Measurements from ENCODE around the gene FBXO17. TPM values are rescaled to one million over a fixed set of nuclear protein-coding genes. Genes with fewer than 3 reads are reported as not detected.

FBXO17 gene
- total and polyA plus RNA-seq, 2 experiments from 2014 or later, result 41.9 to 49.4 TPM

- WGBS (ENCODE audit: low lambda C conversion rate, missing lambda C conversion rate), result 92% methylated on average over 5 of the region's 5 CpGs
- no peaks in the 10 kb centered on the region for H3K4me1 ChIP-seq (ENCODE audit: insufficient read depth)
- H3K36me3 ChIP-seq (replicated peaks; ENCODE audit: insufficient read depth, low read depth), result no peaks in the 10 kb centered on the region
- DNase-seq (ENCODE audit: low spot score), result no peak
- H3K9me3 ChIP-seq (ENCODE audit: low read depth), result no peaks in the 10 kb centered on the region
- no peak for TF ChIP-seq EZH2 (IDR thresholded peaks at IDR 0.05; ENCODE audit: borderline replicate concordance)
- TF ChIP-seq EZH2phosphoT487 (IDR thresholded peaks at IDR 0.05; ENCODE audit: low read depth, severe bottlenecking, unreplicated experiment), result no peak
- TF ChIP-seq, protein P1, sequence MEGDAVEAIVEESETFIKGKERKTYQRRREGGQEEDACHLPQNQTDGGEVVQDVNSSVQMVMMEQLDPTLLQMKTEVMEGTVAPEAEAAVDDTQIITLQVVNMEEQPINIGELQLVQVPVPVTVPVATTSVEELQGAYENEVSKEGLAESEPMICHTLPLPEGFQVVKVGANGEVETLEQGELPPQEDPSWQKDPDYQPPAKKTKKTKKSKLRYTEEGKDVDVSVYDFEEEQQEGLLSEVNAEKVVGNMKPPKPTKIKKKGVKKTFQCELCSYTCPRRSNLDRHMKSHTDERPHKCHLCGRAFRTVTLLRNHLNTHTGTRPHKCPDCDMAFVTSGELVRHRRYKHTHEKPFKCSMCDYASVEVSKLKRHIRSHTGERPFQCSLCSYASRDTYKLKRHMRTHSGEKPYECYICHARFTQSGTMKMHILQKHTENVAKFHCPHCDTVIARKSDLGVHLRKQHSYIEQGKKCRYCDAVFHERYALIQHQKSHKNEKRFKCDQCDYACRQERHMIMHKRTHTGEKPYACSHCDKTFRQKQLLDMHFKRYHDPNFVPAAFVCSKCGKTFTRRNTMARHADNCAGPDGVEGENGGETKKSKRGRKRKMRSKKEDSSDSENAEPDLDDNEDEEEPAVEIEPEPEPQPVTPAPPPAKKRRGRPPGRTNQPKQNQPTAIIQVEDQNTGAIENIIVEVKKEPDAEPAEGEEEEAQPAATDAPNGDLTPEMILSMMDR (IDR thresholded peaks at IDR 0.05; ENCODE audit: poor library complexity), result no peak
- H3K27ac ChIP-seq, result no peak overlapping the region
- peaks cover under 1% of the 10 kb centered on the region for H4K20me1 ChIP-seq (ENCODE audit: insufficient read depth, poor library complexity, severe bottlenecking)
- H3K9me2 ChIP-seq (replicated peaks; ENCODE audit: insufficient read depth), result no peaks in the 10 kb centered on the region
- no peak overlapping the region for H2AFZ ChIP-seq
- no peaks in the 10 kb centered on the region for H3K27me3 ChIP-seq
- H3K79me2 ChIP-seq, result peaks cover 25% of the 10 kb centered on the region
- H3K4me2 ChIP-seq, result no peak overlapping the region
- H3K4me3 ChIP-seq, result no peak overlapping the region
These were observed 15.9 kb downstream of the FBXO17 start for GRCh38 chr19:38959618-38960017.

- no peaks in the 10 kb centered on the region for H3K27me3 ChIP-seq
- no peak overlapping the region for H3K4me2 ChIP-seq
- no peak for DNase-seq (ENCODE audit: low spot score)
- peaks cover 4% of the 10 kb centered on the region for H3K4me1 ChIP-seq (ENCODE audit: insufficient read depth)
- no peaks in the 10 kb centered on the region for H3K9me2 ChIP-seq (replicated peaks; ENCODE audit: insufficient read depth)
- H3K79me2 ChIP-seq, result peaks cover 25% of the 10 kb centered on the region
- TF ChIP-seq EZH2phosphoT487 (IDR thresholded peaks at IDR 0.05; ENCODE audit: low read depth, severe bottlenecking, unreplicated experiment), result no peak
- TF ChIP-seq, protein P1 (IDR thresholded peaks at IDR 0.05; ENCODE audit: poor library complexity), result no peak
- no peak for TF ChIP-seq EZH2 (IDR thresholded peaks at IDR 0.05; ENCODE audit: borderline replicate concordance)
- no peak overlapping the region for H3K27ac ChIP-seq
- no peak overlapping the region for H2AFZ ChIP-seq
- H3K4me3 ChIP-seq, result no peak overlapping the region
- no peaks in the 10 kb centered on the region for H3K9me3 ChIP-seq (ENCODE audit: low read depth)
- no peaks in the 10 kb centered on the region for H4K20me1 ChIP-seq (ENCODE audit: insufficient read depth, poor library complexity, severe bottlenecking)
- WGBS (ENCODE audit: low lambda C conversion rate, missing lambda C conversion rate), result 100% methylated on average over 2 of the region's 2 CpGs
- no peaks in the 10 kb centered on the region for H3K36me3 ChIP-seq (replicated peaks; ENCODE audit: insufficient read depth, low read depth)
These were observed 17.2 kb downstream of the FBXO17 start for GRCh38 chr19:38958301-38958700.

GRCh38 chr19:38956264-38956663 lies 19.3 kb downstream of the FBXO17 start:
- Histone ChIP-seq H3K4me1 (ENCODE audit: insufficient read depth) (peaks cover 9% of the 10 kb centered on the region), H3K9me2 (replicated peaks; ENCODE audit: insufficient read depth) (no peaks in the 10 kb centered on the region), H3K79me2 (peaks cover 20% of the 10 kb centered on the region), H3K27ac (no peak overlapping the region), H3K27me3 (no peaks in the 10 kb centered on the region), H3K9me3 (ENCODE audit: low read depth) (no peaks in the 10 kb centered on the region), H3K36me3 (replicated peaks; ENCODE audit: insufficient read depth, low read depth) (no peaks in the 10 kb centered on the region), H4K20me1 (ENCODE audit: insufficient read depth, poor library complexity, severe bottlenecking) (no peaks in the 10 kb centered on the region), H3K4me3 (no peak overlapping the region), H3K4me2 (no peak overlapping the region), H2AFZ (no peak overlapping the region)
- 83% methylated on average over 2 of the region's 2 CpGs for WGBS (ENCODE audit: low lambda C conversion rate, missing lambda C conversion rate)
- TF ChIP-seq EZH2phosphoT487 (IDR thresholded peaks at IDR 0.05; ENCODE audit: low read depth, severe bottlenecking, unreplicated experiment), result no peak
- TF ChIP-seq, protein P1 (IDR thresholded peaks at IDR 0.05; ENCODE audit: poor library complexity), result no peak
- no peak for TF ChIP-seq EZH2 (IDR thresholded peaks at IDR 0.05; ENCODE audit: borderline replicate concordance)
- no peak for DNase-seq (ENCODE audit: low spot score)

- no peak overlapping the region for H3K4me2 ChIP-seq
- H3K4me1 ChIP-seq (ENCODE audit: insufficient read depth), result peaks cover 16% of the 10 kb centered on the region
- H3K27me3 ChIP-seq, result no peaks in the 10 kb centered on the region
- no peaks in the 10 kb centered on the region for H3K9me3 ChIP-seq (ENCODE audit: low read depth)
- no peaks in the 10 kb centered on the region for H3K36me3 ChIP-seq (replicated peaks; ENCODE audit: insufficient read depth, low read depth)
- H3K79me2 ChIP-seq, result peaks cover 5% of the 10 kb centered on the region
- DNase-seq (ENCODE audit: low spot score), result no peak
- 68% methylated on average over 4 of the region's 4 CpGs for WGBS (ENCODE audit: low lambda C conversion rate, missing lambda C conversion rate)
- no peak overlapping the region for H2AFZ ChIP-seq
- no peak overlapping the region for H3K27ac ChIP-seq
- TF ChIP-seq, protein P1 (IDR thresholded peaks at IDR 0.05; ENCODE audit: poor library complexity), result no peak
- no peak for TF ChIP-seq EZH2 (IDR thresholded peaks at IDR 0.05; ENCODE audit: borderline replicate concordance)
- H4K20me1 ChIP-seq (ENCODE audit: insufficient read depth, poor library complexity, severe bottlenecking), result no peaks in the 10 kb centered on the region
- H3K9me2 ChIP-seq (replicated peaks; ENCODE audit: insufficient read depth), result no peaks in the 10 kb centered on the region
- H3K4me3 ChIP-seq, result no peak overlapping the region
These were observed 21.9 kb downstream of the FBXO17 start for GRCh38 chr19:38953677-38954076.
